TTC549 (cell line): ENCODE data around the gene CORO6.

ENCODE experiments used
- FAIRE-seq: peaks from 2 replicates; lab custom pipeline; 2012; peaks lifted over from hg19 to GRCh38; lab: Jason Lieb, UNC

CORO6 gene

GRCh38 chr17:29612404-29613280, 10.1 kb downstream of the CORO6 start:
- no peak for FAIRE-seq

GRCh38 chr17:29612094-29612403, 10.7 kb downstream of the CORO6 start:
- FAIRE-seq = no peak

- no peak for FAIRE-seq
Measured at GRCh38 chr17:29611351-29612093, 11.2 kb downstream of the CORO6 start.

GRCh38 chr17:29610395-29610794, 12.3 kb downstream of the CORO6 start:
- no peak for FAIRE-seq

GRCh38 chr17:29608986-29609385, 13.7 kb downstream of the CORO6 start:
- FAIRE-seq = no peak

GRCh38 chr17:29607557-29608195, 15.0 kb downstream of the CORO6 start:
- FAIRE-seq = no peak

- no peak for FAIRE-seq
Measured at GRCh38 chr17:29603109-29603674, 19.5 kb downstream of the CORO6 start.

GRCh38 chr17:29597361-29598172, 25.1 kb downstream of the CORO6 start:
- FAIRE-seq = no peak

GRCh38 chr17:29596811-29597210, 25.9 kb downstream of the CORO6 start:
- no peak for FAIRE-seq

- FAIRE-seq = no peak
Measured at GRCh38 chr17:29595943-29596774, 26.6 kb downstream of the CORO6 start.

GRCh38 chr17:29595107-29595942, 27.4 kb downstream of the CORO6 start:
- no peak for FAIRE-seq

GRCh38 chr17:29594519-29595090, 28.1 kb downstream of the CORO6 start:
- no peak for FAIRE-seq

- no peak for FAIRE-seq
Measured at GRCh38 chr17:29593591-29594518, 28.9 kb downstream of the CORO6 start.

GRCh38 chr17:29592850-29593551, 29.7 kb downstream of the CORO6 start, which contains the start of gene ANKRD13B:
Gene ANKRD13B (plus strand): TSS chr17:29593132. CDS start chr17:29593622, 490 bp downstream.
- FAIRE-seq = no peak

- peak; percentile 63 for FAIRE-seq
Measured at GRCh38 chr17:29591737-29592608, 30.7 kb downstream of the CORO6 start.

GRCh38 chr17:29591146-29591736, 31.5 kb downstream of the CORO6 start:
- no peak for FAIRE-seq
